GM19240 (cell line): ENCODE results near the gene CPSF4L.
A peak's percentile ranks its signal among the peaks of the same experiment; 100 is the strongest.

Experiments used
- DNase-seq: peaks from one replicate; pipeline ENCODE4 v3.0.0; 2011; ENCODE audit warnings: low spot score; ENCODE audit not compliant: insufficient read length

The CPSF4L gene

GRCh38 chr17:73289549-73290254 is 28.0 kb upstream of the CPSF4L start:
- no peak for DNase-seq

GRCh38 chr17:73288534-73289302 is 27.0 kb upstream of the CPSF4L start:
- no peak for DNase-seq

DNA sequence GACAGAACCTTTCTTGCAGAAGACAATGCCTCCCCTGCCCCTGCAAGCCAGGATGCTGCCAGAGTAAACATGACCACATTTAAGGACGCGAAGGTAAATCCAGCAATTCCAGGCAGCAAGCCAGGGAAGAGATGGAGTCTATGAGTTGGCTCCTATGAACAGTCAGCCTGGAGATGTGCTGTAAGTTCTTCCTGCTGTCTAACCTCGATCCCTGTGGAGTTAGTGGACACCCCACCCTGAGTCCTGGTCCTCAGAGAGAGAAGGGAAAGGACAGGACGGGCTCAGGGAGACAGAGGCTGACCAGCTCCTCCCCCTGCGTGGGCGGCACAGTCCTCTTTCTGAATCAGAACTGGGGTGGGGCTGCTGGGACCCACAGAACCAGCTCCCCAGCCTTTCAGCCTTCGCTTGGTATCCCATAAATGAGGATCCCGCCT is 25.2 kb upstream of the CPSF4L start:
- DNase-seq: no peak

DNA sequence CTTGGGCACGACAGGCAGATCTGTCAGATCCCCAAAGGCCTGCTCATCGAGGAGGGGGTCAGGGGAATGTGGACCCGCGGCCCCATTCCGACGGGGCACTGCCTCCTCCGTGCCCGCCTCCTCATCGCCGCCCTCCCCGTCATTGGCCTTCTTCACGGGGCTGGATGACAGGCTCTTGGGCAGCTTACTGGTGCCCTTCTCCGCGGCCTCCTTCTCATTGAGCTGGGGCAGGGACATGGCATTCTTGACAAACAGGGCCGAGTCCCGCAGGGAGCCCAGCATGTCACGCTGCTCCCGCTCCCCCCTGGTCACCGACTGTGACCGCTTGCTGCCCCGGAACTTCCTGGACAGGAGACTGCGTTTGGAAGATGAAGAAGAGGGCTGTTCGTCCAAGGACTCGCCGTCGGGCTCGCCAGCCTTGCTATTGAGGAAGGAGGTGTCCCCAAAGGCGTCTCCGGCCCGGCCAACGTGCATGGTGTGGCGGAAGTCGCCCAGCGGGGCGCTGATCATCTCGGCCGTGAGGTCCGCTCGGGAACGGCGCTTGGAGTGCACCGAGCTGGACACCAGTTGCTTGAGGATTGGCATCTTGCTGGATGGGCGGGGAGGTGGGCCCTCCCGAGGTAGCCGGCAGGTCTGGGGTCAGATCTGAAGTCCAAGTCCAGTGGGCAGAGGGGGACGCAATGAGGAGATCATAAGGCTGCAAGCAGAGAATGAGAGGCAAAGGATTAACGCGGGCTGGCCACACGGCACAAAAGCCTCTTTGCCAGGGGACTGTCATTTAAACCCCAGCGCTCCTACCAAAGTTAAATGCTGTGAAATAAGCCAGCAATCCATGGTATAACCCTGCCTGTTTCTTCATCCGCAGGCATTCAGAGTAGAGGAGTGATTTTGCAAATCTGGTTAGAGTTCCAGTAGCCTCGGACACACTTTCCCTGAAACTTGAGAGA is 24.5 kb upstream of the CPSF4L start:
- no peak for DNase-seq

DNA sequence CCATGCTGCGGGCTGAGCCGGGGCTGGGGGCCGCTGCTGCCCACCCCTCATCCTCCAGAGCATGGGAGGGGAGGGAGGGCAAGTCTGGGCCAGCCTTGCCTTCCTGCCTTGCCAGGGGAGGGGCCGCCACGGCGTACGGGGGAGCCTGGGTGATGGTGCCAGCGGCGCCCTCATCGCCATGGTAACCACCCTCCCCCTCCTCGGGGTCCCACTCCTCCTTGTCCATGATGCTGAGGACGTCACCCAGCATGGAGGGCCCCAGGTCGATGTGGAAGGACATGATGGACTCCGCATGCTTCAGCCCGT is 23.9 kb upstream of the CPSF4L start:
- no peak for DNase-seq

DNA sequence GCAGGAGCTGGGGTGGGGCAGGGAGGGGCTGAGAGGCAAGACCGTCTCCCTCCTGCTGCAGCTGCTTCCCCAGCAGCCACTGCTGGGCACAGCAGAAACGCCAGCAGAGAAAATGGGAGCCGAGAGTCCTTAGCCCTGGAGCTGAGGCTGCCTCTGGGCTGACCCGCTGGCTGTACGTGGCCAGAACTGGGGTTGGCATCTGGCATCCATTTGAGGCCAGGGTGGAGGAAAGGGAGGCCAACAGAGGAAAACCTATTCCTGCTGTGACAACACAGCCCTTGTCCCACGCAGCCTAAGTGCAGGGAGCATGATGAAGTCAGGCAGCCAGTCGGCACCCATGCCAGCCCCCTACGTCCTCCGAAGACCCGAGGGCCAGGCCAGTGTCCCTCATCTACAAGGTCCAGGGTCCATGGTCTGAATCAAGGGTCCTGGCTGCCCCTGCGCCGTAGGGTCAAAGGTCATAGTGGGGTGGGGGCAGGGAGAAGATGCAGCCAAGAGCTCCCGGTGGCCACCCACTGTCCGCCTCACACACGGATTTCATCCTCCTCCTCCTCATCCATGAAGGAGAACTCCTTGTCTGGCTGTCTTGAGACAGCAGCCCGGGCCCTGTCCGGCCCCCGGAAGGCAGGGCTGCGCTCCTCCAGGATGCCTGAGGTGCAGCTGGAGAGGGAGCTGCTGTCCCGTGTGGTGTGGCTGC is 23.4 kb upstream of the CPSF4L start:
- no peak for DNase-seq

- no peak for DNase-seq
Observed at GRCh38 chr17:73284354-73284753, 22.7 kb upstream of the CPSF4L start.

DNA sequence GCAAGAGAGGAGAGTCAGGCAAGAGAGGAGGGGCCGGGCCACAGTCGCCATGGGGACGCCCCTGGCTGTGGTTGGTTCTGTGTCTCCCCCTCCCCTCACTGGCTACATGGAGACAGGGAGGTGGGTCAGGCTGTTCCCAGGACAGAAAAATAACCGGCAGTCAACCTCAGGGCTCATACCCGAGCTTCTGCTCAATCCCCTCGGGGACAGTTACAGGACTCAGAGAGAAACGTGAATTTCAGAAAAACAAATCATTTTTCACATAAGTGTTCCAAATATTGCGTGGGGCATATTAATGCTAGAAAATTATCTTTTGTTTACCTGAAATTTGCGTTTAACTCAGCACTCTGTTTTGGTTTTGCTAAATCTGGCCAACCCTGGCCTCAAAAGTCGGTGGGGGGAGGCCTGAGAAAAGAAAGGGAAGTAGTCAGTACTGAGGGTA is 22.2 kb upstream of the CPSF4L start:
- no peak for DNase-seq

- no peak for DNase-seq
Observed at GRCh38 chr17:73283250-73283649, 21.6 kb upstream of the CPSF4L start.

DNA sequence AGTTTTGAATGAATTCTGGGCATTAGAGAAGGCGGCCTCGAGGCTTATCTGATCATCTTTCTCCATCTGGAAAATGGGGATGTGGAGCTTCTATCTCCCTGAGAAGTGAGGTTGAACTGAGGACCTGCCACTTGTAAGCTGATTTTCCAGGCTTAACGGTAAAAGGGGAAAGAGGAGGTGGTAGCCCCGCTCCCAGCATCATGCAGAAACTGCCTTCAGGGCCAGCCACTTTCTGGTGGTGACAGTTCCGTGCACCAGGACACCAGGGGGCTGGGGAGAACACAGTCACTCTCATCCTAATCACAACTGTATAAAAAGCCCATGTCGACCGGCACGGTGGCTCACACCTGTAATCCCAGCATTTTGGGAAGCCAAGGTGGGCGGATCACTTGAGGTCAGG is 20.9 kb upstream of the CPSF4L start:
- DNase-seq: no peak

DNA sequence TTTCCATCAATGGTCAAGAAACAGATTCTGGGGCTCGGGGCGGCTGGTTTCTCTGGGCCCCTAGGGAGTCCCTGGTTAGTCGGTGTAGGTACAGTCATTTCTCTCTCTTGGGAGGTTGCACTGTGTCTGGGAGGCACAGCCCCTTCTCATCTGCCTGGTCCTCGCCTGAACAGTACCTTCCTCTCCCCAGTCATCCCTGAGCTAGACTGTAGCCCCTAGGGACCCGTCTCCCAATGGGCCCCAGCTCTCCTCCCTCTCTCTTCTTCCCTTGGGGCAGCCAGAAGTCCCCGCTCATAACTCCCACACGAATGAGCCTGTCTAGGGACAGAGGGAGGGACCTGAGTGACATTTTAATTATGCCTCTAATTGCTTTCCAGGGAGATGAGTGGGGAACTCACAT is 20.2 kb upstream of the CPSF4L start:
- DNase-seq: peak; percentile 59

- no peak for DNase-seq
Observed at GRCh38 chr17:73280191-73280590, 18.5 kb upstream of the CPSF4L start.

GRCh38 chr17:73279704-73280103 is 18.0 kb upstream of the CPSF4L start:
- DNase-seq: no peak

GRCh38 chr17:73278465-73279453 is 17.1 kb upstream of the CPSF4L start:
- DNase-seq: no peak

GRCh38 chr17:73278049-73278464 is 16.4 kb upstream of the CPSF4L start:
- DNase-seq: no peak

GRCh38 chr17:73274490-73274889 is 12.8 kb upstream of the CPSF4L start:
- DNase-seq: no peak

GRCh38 chr17:73272906-73273218 is 11.2 kb upstream of the CPSF4L start:
- DNase-seq: no peak

DNA sequence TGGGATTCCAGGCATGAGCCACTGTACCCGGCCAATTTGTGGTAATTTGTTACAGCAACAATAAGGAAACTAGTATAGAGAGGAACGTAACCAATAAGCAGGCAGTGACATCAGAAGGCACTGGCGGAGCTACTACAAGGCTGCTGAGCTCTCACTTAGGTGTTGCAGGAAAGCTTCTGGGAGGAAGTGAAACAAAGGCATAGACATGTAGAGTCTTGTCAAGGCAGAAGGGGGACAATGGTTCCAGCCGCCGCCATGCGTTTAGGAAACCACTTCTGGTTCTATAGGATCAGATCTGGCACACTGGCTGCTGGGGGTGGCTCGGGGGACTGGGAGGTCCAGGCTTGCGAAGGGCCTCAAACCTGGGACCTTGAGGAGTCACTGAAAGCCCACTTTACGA is 9.4 kb upstream of the CPSF4L start:
- peak; percentile 81 for DNase-seq

DNA sequence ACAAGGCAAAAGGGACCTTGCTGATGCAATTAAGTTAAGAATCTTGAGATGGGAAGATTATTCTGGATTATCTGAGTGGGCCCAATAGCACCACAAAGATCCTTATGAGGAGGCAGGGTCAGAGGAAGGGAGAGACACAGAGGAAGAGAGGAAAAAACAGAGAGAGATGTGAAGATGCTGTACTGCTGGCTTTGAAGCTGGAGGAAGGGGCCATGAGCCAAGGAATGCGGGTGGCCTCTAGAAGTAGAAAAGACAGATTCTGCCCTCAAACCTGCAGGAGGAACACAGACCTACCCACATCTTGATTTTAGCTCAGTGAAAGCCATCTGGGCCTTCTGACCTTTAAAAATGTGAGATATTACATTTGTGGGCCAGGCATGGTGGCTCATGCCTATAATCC is 8.1 kb upstream of the CPSF4L start:
- no peak for DNase-seq

DNA sequence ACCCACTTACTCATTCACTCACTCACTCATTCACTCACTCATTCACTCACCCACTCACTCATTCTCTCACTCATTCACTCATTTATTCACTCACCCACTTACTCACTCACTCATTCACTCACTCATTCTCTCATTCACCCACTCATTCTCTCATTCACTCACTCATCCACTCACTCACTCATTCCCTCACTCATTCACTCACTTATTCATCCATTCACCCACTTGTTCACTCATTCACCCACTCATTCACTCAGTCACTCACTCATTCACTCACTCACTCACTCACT is 7.6 kb upstream of the CPSF4L start:
- no peak for DNase-seq
